Parathyroid adenoma (tissue), 2 donors: ENCODE results near the gene PTK6.

ENCODE experiments used
- H2AFZ ChIP-seq: fragments of 300-600 bp; sonication (generic); one replicate; pipeline ENCODE4 v1.7.0; 2017; ENCODE audit warnings: antibody characterized with exemption, mild to moderate bottlenecking
- H3K27ac ChIP-seq: fragments of 300-600 bp; sonication (generic); one replicate; pipeline ENCODE4 v1.7.0; 2017
- H3K27me3 ChIP-seq: fragments of 300-600 bp; sonication (generic); one replicate; pipeline ENCODE4 v1.7.0; 2017; ENCODE audit warnings: low read length; ENCODE audit not compliant: control insufficient read depth, insufficient read depth
- H3K36me3 ChIP-seq: fragments of 300-600 bp; sonication (generic); one replicate; pipeline ENCODE4 v1.7.0; 2017; ENCODE audit warnings: low read length; ENCODE audit not compliant: control insufficient read depth, insufficient read depth
- H3K4me1 ChIP-seq: fragments of 300-600 bp; sonication (generic); one replicate; pipeline ENCODE4 v1.7.0; 2017; ENCODE audit warnings: control low read depth
- H3K4me2 ChIP-seq: fragments of 300-600 bp; sonication (generic); one replicate; pipeline ENCODE4 v1.7.0; 2017; ENCODE audit warnings: low read length
- H3K4me3 ChIP-seq: fragments of 300-600 bp; sonication (generic); one replicate; pipeline ENCODE4 v1.7.0; 2017; ENCODE audit warnings: low read depth, low read length
- H3K79me2 ChIP-seq: fragments of 300-600 bp; sonication (generic); one replicate; pipeline ENCODE4 v1.7.0; 2017; ENCODE audit warnings: control low read depth
- H3K9ac ChIP-seq: fragments of 300-600 bp; sonication (generic); one replicate; pipeline ENCODE4 v1.7.0; 2017; ENCODE audit warnings: mild to moderate bottlenecking
- H3K9me3 ChIP-seq: fragments of 300-600 bp; sonication (generic); one replicate; pipeline ENCODE4 v1.7.0; 2017; ENCODE audit warnings: low read length; ENCODE audit not compliant: control insufficient read depth
- TF ChIP-seq, protein P1 (sequence below): fragments of 300-600 bp; sonication (generic); IDR thresholded peaks from one replicate; pipeline ENCODE4 v1.7.0; 2017; ENCODE audit warnings: antibody characterized with exemption, mild to moderate bottlenecking
- donor health status: primary hyperparathyroidism.

The PTK6 gene

DNA sequence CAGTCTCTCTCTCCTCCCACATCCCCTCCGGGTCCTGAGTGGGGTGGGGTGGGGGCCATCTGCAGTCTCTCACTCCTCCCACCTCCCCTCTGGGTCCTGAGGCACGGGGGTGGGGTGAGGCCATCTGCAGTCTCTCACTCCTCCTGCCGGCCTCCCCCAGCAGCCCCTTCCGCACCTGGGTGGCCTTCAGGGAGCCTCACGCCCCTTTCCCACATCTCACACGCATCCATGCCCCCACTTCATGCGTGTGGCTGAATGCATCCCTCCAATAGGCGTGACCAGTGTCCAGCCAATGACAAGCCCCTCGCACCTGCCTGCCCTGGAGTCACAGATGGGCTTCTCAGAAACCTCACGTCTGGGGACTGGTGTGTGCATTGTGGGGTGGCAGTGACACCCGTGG is 11.4 kb upstream of the PTK6 start:
- TF ChIP-seq, protein P1, sequence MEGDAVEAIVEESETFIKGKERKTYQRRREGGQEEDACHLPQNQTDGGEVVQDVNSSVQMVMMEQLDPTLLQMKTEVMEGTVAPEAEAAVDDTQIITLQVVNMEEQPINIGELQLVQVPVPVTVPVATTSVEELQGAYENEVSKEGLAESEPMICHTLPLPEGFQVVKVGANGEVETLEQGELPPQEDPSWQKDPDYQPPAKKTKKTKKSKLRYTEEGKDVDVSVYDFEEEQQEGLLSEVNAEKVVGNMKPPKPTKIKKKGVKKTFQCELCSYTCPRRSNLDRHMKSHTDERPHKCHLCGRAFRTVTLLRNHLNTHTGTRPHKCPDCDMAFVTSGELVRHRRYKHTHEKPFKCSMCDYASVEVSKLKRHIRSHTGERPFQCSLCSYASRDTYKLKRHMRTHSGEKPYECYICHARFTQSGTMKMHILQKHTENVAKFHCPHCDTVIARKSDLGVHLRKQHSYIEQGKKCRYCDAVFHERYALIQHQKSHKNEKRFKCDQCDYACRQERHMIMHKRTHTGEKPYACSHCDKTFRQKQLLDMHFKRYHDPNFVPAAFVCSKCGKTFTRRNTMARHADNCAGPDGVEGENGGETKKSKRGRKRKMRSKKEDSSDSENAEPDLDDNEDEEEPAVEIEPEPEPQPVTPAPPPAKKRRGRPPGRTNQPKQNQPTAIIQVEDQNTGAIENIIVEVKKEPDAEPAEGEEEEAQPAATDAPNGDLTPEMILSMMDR: no peak
- Histone ChIP-seq H2AFZ (no peak overlapping the region), H3K79me2 (no peaks in the 10 kb centered on the region), H3K27me3 (no peaks in the 10 kb centered on the region), H3K4me2 (no peak overlapping the region), H3K9me3 (no peaks in the 10 kb centered on the region), H3K4me3 (no peak overlapping the region), H3K9ac (no peak overlapping the region), H3K27ac (no peak overlapping the region), H3K36me3 (no peaks in the 10 kb centered on the region), H3K4me1 (peaks cover 4% of the 10 kb centered on the region)

- Histone ChIP-seq H3K9ac (no peak within 1 kb of the TSS), H2AFZ (no peak within 1 kb of the TSS), H3K36me3 (no peaks in the 10 kb centered on the region), H3K4me3 (no peak within 1 kb of the TSS), H3K27me3 (no peaks in the 10 kb centered on the region), H3K4me2 (no peak within 1 kb of the TSS), H3K4me1 (peaks cover 2% of the 10 kb centered on the region), H3K27ac (no peak within 1 kb of the TSS), H3K79me2 (no peaks in the 10 kb centered on the region), H3K9me3 (no peaks in the 10 kb centered on the region)
- TF ChIP-seq, protein P1: no peak
Measured at GRCh38 chr20:63547725-63548480, 10.7 kb upstream of the PTK6 start, which contains the start of gene SRMS. SRMS (minus strand) TSS chr20:63547749; CDS start chr20:63547463, 286 bp downstream.

DNA sequence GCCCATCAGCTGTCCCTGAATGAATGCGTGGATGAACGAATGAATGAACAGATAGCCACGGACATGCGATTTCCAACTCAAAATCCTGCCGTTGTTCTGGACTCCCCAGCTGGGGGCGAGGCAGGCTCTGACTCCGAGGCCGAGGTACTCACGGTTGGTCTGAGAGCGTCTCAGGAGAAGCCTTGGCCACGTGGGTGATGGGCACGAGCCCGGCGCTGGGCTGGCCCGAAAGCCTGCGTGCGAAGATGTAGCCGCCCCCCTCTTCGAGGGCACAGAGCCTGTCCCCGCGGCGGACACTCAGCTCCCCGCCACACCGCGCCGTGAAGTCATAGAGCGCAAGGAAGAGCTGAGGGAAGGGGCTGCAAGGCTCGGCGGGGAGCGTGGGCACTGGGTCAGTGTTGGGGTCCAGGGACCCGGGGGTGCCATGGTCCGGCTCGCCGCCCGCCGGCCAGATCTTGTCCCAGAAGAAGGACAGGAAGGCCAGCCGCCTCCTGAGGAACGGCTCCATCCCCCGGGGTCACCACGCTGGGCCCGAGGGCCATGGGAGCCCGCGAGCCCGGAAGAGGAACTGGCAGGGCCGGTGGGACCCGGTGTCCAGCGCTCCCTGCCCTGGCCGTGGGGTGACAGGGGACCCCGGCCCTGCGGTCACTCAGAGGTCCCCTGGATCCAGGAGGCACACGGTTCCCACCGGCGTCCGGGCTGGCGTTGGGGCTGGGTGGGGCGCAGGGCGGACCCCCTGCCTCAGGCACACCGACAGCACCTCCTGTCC is 10.0 kb upstream of the PTK6 start:
- no peak overlapping the region for H3K4me2 ChIP-seq
- H3K4me1 ChIP-seq: no peaks in the 10 kb centered on the region
- H3K4me3 ChIP-seq: no peak overlapping the region
- H3K36me3 ChIP-seq: no peaks in the 10 kb centered on the region
- no peaks in the 10 kb centered on the region for H3K79me2 ChIP-seq
- no peaks in the 10 kb centered on the region for H3K27me3 ChIP-seq
- no peak overlapping the region for H3K9ac ChIP-seq
- TF ChIP-seq, protein P1: no peak
- H3K27ac ChIP-seq: no peak overlapping the region
- no peak overlapping the region for H2AFZ ChIP-seq
- no peaks in the 10 kb centered on the region for H3K9me3 ChIP-seq

DNA sequence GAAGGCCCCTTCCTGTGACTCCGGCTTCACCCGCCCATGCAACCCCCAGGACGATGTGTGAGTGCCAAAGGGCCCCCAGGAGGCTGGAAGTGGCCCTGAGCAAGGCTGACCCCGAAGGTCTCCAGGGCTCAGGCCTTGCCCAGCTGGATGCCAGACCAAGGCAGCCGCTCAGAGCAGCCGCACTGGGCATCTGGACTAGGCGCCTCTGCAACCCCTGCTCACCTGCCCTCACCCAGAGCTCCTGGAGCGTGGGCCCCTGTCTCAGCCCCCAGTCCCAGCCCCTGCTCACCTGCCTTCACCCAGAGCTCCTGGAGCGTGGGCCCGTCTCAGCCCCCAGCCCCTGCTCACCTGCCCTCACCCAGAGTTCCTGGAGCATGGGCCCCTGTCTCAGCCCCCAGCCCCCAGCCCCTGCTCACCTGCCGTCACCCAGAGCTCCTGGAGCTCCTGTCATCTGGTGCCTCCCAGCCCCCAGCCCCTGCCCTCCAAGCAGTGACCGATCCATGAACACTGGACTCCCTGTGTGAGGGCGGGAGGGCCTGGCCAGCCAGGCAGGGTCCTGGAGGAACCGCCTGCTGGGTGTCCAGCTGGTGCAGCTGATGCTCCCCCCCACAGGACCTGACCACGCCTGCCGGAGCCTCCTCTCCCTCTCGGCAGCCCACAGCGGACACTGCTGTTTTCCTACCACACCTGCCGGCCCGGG is 9.2 kb upstream of the PTK6 start:
- H3K9me3 ChIP-seq: no peaks in the 10 kb centered on the region

More for the DNA sequence above, 9.2 kb upstream of the PTK6 start:
- H3K79me2 ChIP-seq: no peaks in the 10 kb centered on the region
- no peaks in the 10 kb centered on the region for H3K4me1 ChIP-seq
- no peak overlapping the region for H3K9ac ChIP-seq
- no peak overlapping the region for H3K4me3 ChIP-seq
- H3K27me3 ChIP-seq: no peaks in the 10 kb centered on the region
- H3K27ac ChIP-seq: no peak overlapping the region
- no peaks in the 10 kb centered on the region for H3K36me3 ChIP-seq
- no peak overlapping the region for H3K4me2 ChIP-seq
- TF ChIP-seq, protein P1: no peak
- no peak overlapping the region for H2AFZ ChIP-seq
